OCI-LY7 (cell line): ENCODE data around the gene TAS2R10. TPM values are rescaled to one million over a fixed set of nuclear protein-coding genes. Genes with fewer than 3 reads are reported as not detected.

ENCODE experiments used
- BruUV-seq: library from RNA; stranded (reverse); fragments of 400-500 nt; replicated peaks from 2 replicates; lab custom pipeline; 2021; lab: Mats Ljungman, UMichigan
- CTCF ChIA-PET: fragments of 300-600 bp; sonication (Branson Sonifier 250); formaldehyde crosslinking; loops from one replicate; lab custom pipeline; 2022; ENCODE audit warnings: antibody characterized with exemption; ENCODE audit not compliant: unreplicated experiment; lab: Charles Lee
- POLR2A ChIA-PET: fragments of 300-600 bp; sonication (Branson Sonifier 250); formaldehyde crosslinking; loops from one replicate; lab custom pipeline; 2022; ENCODE audit warnings: antibody characterized with exemption; lab: Charles Lee
- DNase-seq: peaks from one replicate; pipeline ENCODE4 v3.0.0-alpha.2; 2015; ENCODE audit warnings: low spot score
- H2AFZ ChIP-seq: fragments of 200-600 bp; sonication (generic), shearing (Covaris generic); 2 replicates; pipeline ENCODE4 v1.6.1; 2014; ENCODE audit warnings: mild to moderate bottlenecking, antibody characterized with exemption, low read length, moderate library complexity
- H3K27ac ChIP-seq: fragments of 200-600 bp; sonication (generic); 2 replicates; pipeline ENCODE4 v1.5.1; 2014; ENCODE audit warnings: mixed run types, low read depth, mild to moderate bottlenecking, moderate library complexity, low read length, inconsistent platforms; ENCODE audit not compliant: poor library complexity, severe bottlenecking
- H3K36me3 ChIP-seq: fragments of 200-600 bp; sonication (generic); 2 replicates; pipeline ENCODE4 v1.6.1; 2014; ENCODE audit warnings: mild to moderate bottlenecking, antibody characterized with exemption, low read length, moderate library complexity, mixed read lengths; ENCODE audit not compliant: insufficient read depth
- H3K4me1 ChIP-seq: fragments of 200-600 bp; sonication (generic); 2 replicates; pipeline ENCODE4 v1.5.1; 2014; ENCODE audit warnings: mild to moderate bottlenecking, low read length; ENCODE audit not compliant: insufficient read depth, poor library complexity, severe bottlenecking
- H3K4me2 ChIP-seq: fragments of 200-600 bp; sonication (generic); 2 replicates; pipeline ENCODE4 v1.6.1; 2014; ENCODE audit warnings: mild to moderate bottlenecking, low read length
- H3K4me3 ChIP-seq: fragments of 200-600 bp; sonication (generic); 2 replicates; pipeline ENCODE4 v1.5.1; 2014; ENCODE audit warnings: mild to moderate bottlenecking, low read depth, low read length; ENCODE audit not compliant: poor library complexity, severe bottlenecking
- H3K79me2 ChIP-seq: fragments of 200-600 bp; sonication (generic); 2 replicates; pipeline ENCODE4 v1.6.1; 2016; ENCODE audit warnings: low read depth, mild to moderate bottlenecking, low read length, moderate library complexity, mixed read lengths; ENCODE audit not compliant: insufficient read depth
- H3K9me2 ChIP-seq: fragments of 200-600 bp; sonication (generic); 2 replicates; pipeline ENCODE4 v1.6.1; 2016; ENCODE audit warnings: mild to moderate bottlenecking, low read length, mixed read lengths; ENCODE audit not compliant: insufficient read depth
- H3K9me3 ChIP-seq: fragments of 200-600 bp; sonication (generic); 2 replicates; pipeline ENCODE4 v1.6.1; 2014; ENCODE audit warnings: mild to moderate bottlenecking, mixed run types, low read length, mixed read lengths
- H4K20me1 ChIP-seq: fragments of 200-600 bp; sonication (generic); 2 replicates; pipeline ENCODE4 v1.6.1; 2014; ENCODE audit warnings: mild to moderate bottlenecking, antibody characterized with exemption, low read length, moderate library complexity, mixed read lengths; ENCODE audit not compliant: insufficient read depth
- EZH2phosphoT487 ChIP-seq: fragments of 200-600 bp; sonication (generic); IDR thresholded peaks from 2 replicates; pipeline ENCODE4 v1.6.1; 2018; ENCODE audit warnings: low read depth, borderline replicate concordance, mild to moderate bottlenecking, mixed run types, antibody characterized with exemption, low read length, moderate library complexity, mixed read lengths
- intact Hi-C: fragments of 100-400 bp; cut with micrococcal nuclease; formaldehyde crosslinking; loops from one replicate; pipeline ENCODE4 v1.10.0; 2022; ENCODE audit not compliant: unreplicated experiment
- total RNA-seq, 2 experiments: library from RNA; depleted of rRNA in 1 of 2; stranded (reverse); fragments of >200 nt in 1 of 2; shearing (Covaris generic) in 1 of 2; gene quantifications; 2 replicates each; pipeline ENCODE4 v1.2.3, GENCODE V29; 2014 to 2022
- TF ChIP-seq, protein P1 (sequence below): fragments of 200-600 bp; sonication (generic); conservative IDR thresholded peaks from 2 replicates; pipeline ENCODE4 v1.5.1; 2014; ENCODE audit warnings: mild to moderate bottlenecking, antibody characterized with exemption, low read length, moderate library complexity, mixed read lengths

Gene TAS2R10
- total RNA-seq, 2 experiments from 2014 or later: 0.50 TPM; not detected in 1

DNA sequence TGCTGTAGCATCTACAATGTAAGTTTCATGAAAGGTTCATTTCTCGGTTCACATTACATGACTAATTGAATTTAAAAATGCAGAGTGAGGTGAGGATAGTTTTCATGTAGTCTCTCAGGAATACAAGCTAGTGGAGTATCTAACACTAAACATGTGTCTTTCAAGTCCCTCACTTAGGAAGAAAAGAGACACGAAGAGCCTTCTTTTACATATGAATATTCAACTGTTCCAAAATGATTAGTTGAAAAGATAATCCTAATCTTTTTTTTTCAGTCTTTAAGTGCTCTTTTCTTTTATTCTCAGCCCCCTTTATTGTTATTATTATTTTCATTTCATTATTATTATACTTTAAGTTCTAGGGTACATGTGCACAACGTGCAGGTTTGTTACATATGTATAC is 12.3 kb upstream of the TAS2R10 start:
- TF ChIP-seq EZH2phosphoT487: no peak
- TF ChIP-seq, protein P1, sequence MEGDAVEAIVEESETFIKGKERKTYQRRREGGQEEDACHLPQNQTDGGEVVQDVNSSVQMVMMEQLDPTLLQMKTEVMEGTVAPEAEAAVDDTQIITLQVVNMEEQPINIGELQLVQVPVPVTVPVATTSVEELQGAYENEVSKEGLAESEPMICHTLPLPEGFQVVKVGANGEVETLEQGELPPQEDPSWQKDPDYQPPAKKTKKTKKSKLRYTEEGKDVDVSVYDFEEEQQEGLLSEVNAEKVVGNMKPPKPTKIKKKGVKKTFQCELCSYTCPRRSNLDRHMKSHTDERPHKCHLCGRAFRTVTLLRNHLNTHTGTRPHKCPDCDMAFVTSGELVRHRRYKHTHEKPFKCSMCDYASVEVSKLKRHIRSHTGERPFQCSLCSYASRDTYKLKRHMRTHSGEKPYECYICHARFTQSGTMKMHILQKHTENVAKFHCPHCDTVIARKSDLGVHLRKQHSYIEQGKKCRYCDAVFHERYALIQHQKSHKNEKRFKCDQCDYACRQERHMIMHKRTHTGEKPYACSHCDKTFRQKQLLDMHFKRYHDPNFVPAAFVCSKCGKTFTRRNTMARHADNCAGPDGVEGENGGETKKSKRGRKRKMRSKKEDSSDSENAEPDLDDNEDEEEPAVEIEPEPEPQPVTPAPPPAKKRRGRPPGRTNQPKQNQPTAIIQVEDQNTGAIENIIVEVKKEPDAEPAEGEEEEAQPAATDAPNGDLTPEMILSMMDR: no peak
- Histone ChIP-seq H2AFZ (no peak overlapping the region), H3K4me3 (no peak overlapping the region), H3K36me3 (no peaks in the 10 kb centered on the region), H3K4me2 (no peak overlapping the region), H3K79me2 (no peaks in the 10 kb centered on the region), H3K27ac (no peak overlapping the region), H3K9me2 (peaks cover 4% of the 10 kb centered on the region; the same call in 1 of the 2 replicates), H3K9me3 (no peaks in the 10 kb centered on the region), H4K20me1 (no peaks in the 10 kb centered on the region), H3K4me1 (no peaks in the 10 kb centered on the region)
- POLR2A ChIA-PET: interaction anchor here (1.5 kb wide), 1 partner anchor 12 kb away, joined by 5 read pairs; the partner anchor contains the start of gene TAS2R10
- intact Hi-C loops: no loop called here
- no peak for DNase-seq
- BruUV-seq: no TSS peak
- CTCF ChIA-PET: no interaction called here

DNA sequence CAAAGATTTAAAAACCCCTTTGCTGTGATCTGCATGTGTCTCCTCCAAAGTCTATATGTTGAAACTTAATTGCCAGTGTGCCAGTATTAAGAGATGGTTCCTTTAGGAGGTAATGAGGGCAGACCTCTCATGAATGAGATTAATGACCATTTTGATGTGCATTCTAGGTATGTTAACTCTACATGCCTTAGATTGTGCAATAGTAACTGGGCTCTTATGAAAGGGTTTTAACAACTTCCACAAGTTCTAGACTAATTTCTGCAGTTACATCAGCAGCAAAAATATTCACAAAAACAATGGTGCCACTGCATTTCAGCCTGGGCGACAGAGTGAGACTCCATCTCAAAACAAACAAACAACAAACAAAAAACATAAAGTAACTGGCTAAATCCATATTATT is 3.8 kb upstream of the TAS2R10 start:
- Histone ChIP-seq H3K9me2 (peaks cover 4% of the 10 kb centered on the region; the same call in 1 of the 2 replicates), H3K4me2 (no peak overlapping the region), H3K4me1 (no peaks in the 10 kb centered on the region), H4K20me1 (no peaks in the 10 kb centered on the region), H3K4me3 (no peak overlapping the region), H2AFZ (no peak overlapping the region), H3K27ac (no peak overlapping the region), H3K36me3 (no peaks in the 10 kb centered on the region), H3K79me2 (no peaks in the 10 kb centered on the region), H3K9me3 (no peaks in the 10 kb centered on the region)
- no peak for DNase-seq
- POLR2A ChIA-PET: no interaction called here
- CTCF ChIA-PET: no interaction called here
- intact Hi-C loops: no loop called here
- no TSS peak for BruUV-seq
- TF ChIP-seq, protein P1: no peak
- TF ChIP-seq EZH2phosphoT487: no peak

DNA sequence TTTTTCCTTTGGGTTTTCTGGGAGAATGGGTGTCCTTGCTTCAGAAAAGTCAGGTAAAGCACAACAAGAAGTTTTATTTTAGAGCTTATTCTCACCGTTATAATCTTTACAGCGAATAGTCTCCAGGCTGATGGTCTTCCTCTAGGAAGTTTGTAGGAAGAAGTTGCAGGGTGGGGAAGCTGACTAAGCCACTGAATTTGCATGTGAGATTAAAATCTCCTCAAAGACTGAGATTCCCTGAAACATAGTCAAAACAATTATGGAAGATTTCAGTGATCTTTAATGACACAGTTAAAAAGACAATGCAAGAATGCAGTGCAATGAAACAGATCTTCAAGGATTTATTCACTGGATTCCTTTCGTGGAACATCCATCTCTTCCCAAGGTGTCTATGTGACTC is 1.2 kb downstream of the TAS2R10 start:
- Histone ChIP-seq H3K9me2 (no peaks in the 10 kb centered on the region), H4K20me1 (no peaks in the 10 kb centered on the region), H3K4me3 (no peak overlapping the region), H3K4me1 (no peaks in the 10 kb centered on the region), H3K27ac (no peak overlapping the region), H3K36me3 (no peaks in the 10 kb centered on the region), H3K9me3 (no peaks in the 10 kb centered on the region), H3K4me2 (no peak overlapping the region), H2AFZ (no peak overlapping the region), H3K79me2 (no peaks in the 10 kb centered on the region)
- TF ChIP-seq, protein P1: no peak
- TF ChIP-seq EZH2phosphoT487: no peak
- intact Hi-C loops: no loop called here
- ChIA-PET POLR2A (no interaction called here), CTCF (no interaction called here)
- no TSS peak for BruUV-seq
- no peak for DNase-seq
